NT2/D1 (cell line): ENCODE results near the gene FMNL2.
"Not testable (repeated sequence)": the region's sequence is repeated elsewhere in the genome, so short reads cannot be mapped to it uniquely, and the experiment has no call there.

Experiments
- DNase-seq: peaks from one replicate; pipeline ENCODE4 v3.0.0-alpha.2; 2011; ENCODE audit warnings: low read depth, low spot score
- H3K27me3 ChIP-seq: 2 replicates; pipeline ENCODE4 v1.6.0; 2011; ENCODE audit warnings: mild to moderate bottlenecking; ENCODE audit not compliant: insufficient read length, insufficient read depth
- H3K36me3 ChIP-seq: 2 replicates; pipeline ENCODE4 v1.6.1; 2011; ENCODE audit warnings: mild to moderate bottlenecking, low read length, mixed read lengths; ENCODE audit not compliant: insufficient read depth, insufficient read length
- H3K4me1 ChIP-seq: 2 replicates; pipeline ENCODE4 v1.5.1; 2011; ENCODE audit not compliant: insufficient read depth, insufficient read length
- H3K4me3 ChIP-seq: 2 replicates; pipeline ENCODE4 v1.5.1; 2011; ENCODE audit warnings: low read depth; ENCODE audit not compliant: insufficient read length
- H3K9ac ChIP-seq: 2 replicates; pipeline ENCODE4 v1.6.0; 2011; ENCODE audit warnings: low read depth; ENCODE audit not compliant: insufficient read length
- H3K9me3 ChIP-seq: 2 replicates; pipeline ENCODE4 v1.5.1; 2011; ENCODE audit warnings: mild to moderate bottlenecking, low read length; ENCODE audit not compliant: insufficient read depth
- SUZ12 ChIP-seq: IDR thresholded peaks from 2 replicates; pipeline ENCODE4 v1.6.1; 2011; ENCODE audit not compliant: insufficient read length, insufficient read depth; ENCODE audit errors: extremely low read depth
- YY1 ChIP-seq: IDR thresholded peaks from 2 replicates; pipeline ENCODE4 v1.6.1; 2011; ENCODE audit not compliant: insufficient read length, insufficient read depth
- ZNF274 ChIP-seq: IDR thresholded peaks from 2 replicates; pipeline ENCODE4 v1.6.1; 2011; ENCODE audit warnings: mild to moderate bottlenecking, low read depth, low read length

The FMNL2 gene

DNA sequence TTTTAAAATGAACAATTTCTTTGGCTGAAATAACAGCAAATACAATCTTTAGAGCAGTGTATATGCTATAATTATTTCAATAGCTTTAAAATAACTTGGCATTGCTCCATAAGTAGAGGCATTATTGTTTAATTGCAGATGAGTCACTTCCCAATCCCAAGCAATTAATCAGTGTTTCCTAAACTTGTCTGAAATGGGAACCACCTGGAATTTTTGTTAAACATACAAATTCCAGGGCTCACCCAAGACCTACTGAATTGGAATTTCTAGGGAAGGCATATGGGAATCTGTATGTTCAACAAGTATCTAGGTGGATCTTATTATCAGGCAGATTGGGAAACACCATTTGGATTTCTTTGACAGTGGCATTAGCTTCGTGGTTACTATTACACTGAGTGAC is 27.1 kb upstream of the FMNL2 start:
- DNase-seq, result no peak
- TF ChIP-seq ZNF274, result no peak
- Histone ChIP-seq H3K27me3 (no peaks in the 10 kb centered on the region), H3K9me3 (no peaks in the 10 kb centered on the region), H3K36me3 (no peaks in the 10 kb centered on the region), H3K4me1 (no peaks in the 10 kb centered on the region), H3K9ac (no peak overlapping the region), H3K4me3 (no peak overlapping the region)

DNA sequence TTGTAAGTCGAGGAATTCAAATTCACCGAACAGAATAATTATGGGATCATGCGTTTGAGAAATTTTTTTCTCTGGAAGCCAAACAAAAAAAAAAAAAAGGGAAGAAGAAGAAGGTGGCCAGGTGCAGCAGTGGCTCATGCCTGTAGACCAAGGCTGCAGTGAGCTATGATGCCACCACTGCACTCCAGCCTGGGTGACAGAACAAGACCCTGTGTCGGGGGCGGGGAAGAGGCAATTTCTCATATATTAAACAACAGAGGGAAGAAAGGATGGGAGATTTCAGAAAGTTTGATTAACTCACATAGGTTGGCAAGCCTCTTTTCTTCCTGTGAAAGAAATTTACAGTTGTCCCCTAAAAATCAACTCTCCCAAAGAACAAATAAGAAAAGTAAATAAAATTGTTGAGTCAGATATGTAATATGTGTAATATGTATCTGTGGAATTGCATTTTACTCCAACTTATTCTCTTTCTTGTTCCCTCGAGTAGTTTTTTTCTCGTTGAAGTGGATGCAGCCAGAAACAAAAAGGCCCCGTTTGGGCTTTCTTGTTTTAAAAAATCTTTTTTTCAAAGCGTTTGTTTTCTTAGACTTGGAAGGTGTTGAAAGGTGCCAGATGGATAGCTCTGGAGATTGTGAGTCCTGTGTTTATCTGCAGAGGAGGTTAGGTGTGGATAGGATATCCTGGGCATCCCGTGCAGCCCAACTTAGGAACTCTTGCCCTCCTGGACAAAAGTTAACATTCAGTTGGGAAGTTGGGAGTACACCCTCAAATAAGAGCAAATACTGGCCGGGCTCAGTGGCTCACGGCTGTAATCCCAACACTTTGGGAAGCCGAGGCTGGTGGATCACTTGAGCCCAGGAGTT is 25.4 kb upstream of the FMNL2 start:
- DNase-seq, result no peak
- TF ChIP-seq YY1 (no peak), ZNF274 (no peak), SUZ12 (no peak)
- no peak overlapping the region for H3K4me3 ChIP-seq

DNA sequence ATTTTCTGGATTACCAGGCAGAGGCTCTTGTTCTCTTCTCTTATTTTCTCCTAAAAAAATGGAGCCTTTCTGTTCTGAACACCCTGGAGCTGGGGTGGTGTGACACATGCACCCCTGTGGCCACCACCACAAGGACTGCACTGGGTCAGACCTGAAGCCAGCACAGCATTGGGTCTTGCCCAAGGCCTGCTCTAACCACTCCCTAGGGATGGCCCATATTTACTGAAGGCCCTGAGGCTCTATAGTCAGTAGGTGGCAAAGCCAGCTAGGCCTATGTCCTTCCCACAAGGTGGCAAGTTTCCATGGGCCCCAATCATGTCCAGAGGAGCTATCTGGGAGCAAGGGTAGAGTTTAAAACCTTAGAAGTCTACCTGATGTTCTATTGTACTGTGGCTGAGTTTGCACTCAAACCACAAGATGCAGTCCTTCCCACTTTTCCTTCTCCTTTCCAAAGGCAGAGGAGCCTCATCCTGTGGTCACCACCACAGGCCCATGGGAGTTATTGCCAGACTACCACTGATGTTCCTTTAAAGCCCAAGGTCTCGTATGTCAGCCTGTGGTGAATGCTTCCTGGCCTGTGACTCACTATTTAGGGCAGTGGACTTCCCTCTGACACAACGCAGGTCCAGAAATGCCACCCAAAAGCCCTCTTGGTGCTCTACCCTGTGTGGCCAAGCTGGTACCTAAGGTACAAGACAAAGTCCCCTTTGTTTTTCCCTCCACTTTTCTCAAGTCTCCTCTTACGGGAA is 15.0 kb upstream of the FMNL2 start:
- H3K9ac ChIP-seq, result no peak overlapping the region
- no peaks in the 10 kb centered on the region for H3K4me1 ChIP-seq
- H3K36me3 ChIP-seq, result no peaks in the 10 kb centered on the region
- no peak overlapping the region for H3K4me3 ChIP-seq
- no peaks in the 10 kb centered on the region for H3K27me3 ChIP-seq
- TF ChIP-seq ZNF274 (no peak), YY1 (no peak), SUZ12 (no peak)
- DNase-seq, result no peak
- H3K9me3 ChIP-seq, result no peaks in the 10 kb centered on the region

More for the DNA sequence above, 25.4 kb upstream of the FMNL2 start:
- H3K4me1 ChIP-seq, result no peaks in the 10 kb centered on the region
- H3K9me3 ChIP-seq, result no peaks in the 10 kb centered on the region
- no peaks in the 10 kb centered on the region for H3K36me3 ChIP-seq
- no peak overlapping the region for H3K9ac ChIP-seq
- H3K27me3 ChIP-seq, result no peaks in the 10 kb centered on the region

DNA sequence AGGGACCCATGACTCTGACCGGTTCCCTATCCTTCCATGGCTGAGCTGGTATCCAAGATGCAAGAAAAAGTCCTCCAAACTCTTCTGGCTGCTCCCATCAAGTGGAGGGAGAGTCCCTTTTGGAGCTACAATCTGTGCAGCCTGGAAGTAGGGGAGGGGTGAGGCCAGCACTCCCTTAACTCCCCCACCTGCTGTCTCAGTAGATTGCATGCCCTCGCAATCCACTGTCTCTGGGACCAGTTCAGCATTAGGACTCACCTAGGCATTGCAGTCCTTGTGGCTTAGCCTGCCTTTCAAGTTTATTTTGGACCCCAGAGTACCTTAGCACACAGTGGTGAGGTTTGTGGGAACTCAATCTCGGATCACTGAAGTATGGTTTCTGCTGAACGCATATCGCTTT is 14.2 kb upstream of the FMNL2 start:
- TF ChIP-seq YY1 (no peak), ZNF274 (no peak), SUZ12 (no peak)
- no peak for DNase-seq
- no peak overlapping the region for H3K9ac ChIP-seq
- no peaks in the 10 kb centered on the region for H3K9me3 ChIP-seq
- H3K4me3 ChIP-seq, result no peak overlapping the region
- no peaks in the 10 kb centered on the region for H3K4me1 ChIP-seq
- no peaks in the 10 kb centered on the region for H3K36me3 ChIP-seq
- H3K27me3 ChIP-seq, result no peaks in the 10 kb centered on the region

DNA sequence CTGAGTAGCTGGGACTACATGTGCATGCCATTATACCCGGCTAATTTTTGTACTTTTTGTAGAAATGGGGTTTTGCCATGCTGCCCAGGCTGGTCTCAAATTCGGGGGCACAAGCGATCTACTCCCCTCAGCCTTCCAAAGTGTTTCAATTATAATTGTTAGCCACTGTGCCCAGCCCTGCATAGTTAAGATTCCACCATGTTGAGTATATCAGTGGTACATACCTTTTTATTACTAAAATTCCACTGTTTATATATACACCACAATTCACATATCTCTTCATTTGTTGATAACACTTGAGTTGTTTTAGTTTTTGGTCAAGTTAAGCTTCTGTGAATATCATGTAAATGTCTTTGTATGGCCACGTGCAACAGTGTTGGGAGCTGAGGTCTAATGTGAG is 12.8 kb upstream of the FMNL2 start:
- Histone ChIP-seq H3K4me3 (no peak overlapping the region), H3K9me3 (no peaks in the 10 kb centered on the region), H3K9ac (no peak overlapping the region), H3K27me3 (no peaks in the 10 kb centered on the region), H3K4me1 (no peaks in the 10 kb centered on the region), H3K36me3 (no peaks in the 10 kb centered on the region)
- no peak for DNase-seq
- TF ChIP-seq SUZ12 (no peak), YY1 (no peak), ZNF274 (no peak)

DNA sequence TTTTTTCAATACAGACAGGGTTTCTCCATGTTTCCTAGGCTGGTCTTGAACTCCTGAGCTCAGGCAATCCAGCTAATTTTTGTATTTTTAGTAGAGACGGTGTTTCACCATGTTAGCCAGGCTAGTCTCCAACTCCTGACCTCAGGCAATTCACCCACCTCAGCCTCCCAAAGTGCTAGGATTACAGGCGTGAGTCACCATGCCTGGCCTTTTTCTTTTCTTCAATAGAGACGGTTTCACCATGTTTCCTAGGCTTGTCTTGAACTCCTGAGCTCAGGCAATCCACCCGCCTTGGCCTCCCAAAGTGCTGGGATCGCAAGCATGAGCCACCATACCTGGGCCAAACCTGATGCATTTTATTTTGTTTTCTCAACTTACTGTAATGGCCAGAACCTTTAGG is 9.8 kb upstream of the FMNL2 start:
- not testable (repeated sequence) for DNase-seq, H3K9ac ChIP-seq, H3K9me3 ChIP-seq, H3K36me3 ChIP-seq, H3K27me3 ChIP-seq, H3K4me1 ChIP-seq, H3K4me3 ChIP-seq

DNA sequence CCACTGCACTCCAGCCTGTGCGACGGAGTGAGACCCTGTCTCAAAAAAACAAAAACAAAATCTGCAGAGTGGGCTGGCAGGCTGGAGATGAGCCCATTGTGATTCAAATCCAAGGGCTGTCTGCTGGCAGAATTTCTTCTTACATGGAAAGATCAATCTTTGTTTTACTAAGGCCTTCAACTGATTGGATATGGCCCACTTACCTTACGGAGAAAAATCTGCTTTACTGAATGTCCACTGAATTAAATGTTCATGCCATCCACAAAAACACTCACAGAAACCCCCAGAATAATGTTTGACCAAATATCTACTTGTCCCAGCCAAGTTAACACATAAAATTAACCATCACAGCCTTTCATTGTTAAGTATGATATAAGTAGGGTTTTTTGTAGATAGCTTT is 8.3 kb upstream of the FMNL2 start:
- H3K4me1 ChIP-seq, result no peaks in the 10 kb centered on the region
- H3K27me3 ChIP-seq, result no peaks in the 10 kb centered on the region
- H3K9me3 ChIP-seq, result no peaks in the 10 kb centered on the region
- DNase-seq, result no peak
- TF ChIP-seq SUZ12 (no peak), YY1 (no peak), ZNF274 (no peak)
- no peak overlapping the region for H3K4me3 ChIP-seq
- no peak overlapping the region for H3K9ac ChIP-seq
- no peaks in the 10 kb centered on the region for H3K36me3 ChIP-seq
